CD4-positive, alpha-beta T cell treated with Interleukin-4 for 4 hours (primary cell): ENCODE results near the gene TARBP1.
"Not testable (repeated sequence)": the region's sequence is repeated elsewhere in the genome, so short reads cannot be mapped to it uniquely, and the experiment has no call there.

Experiments used
- DNase-seq: peaks from one replicate; pipeline ENCODE4 v3.0.0-alpha.2; 2020

The TARBP1 gene

GRCh38 chr1:234504251-234504650, 25.3 kb upstream of the TARBP1 start:
- not testable (repeated sequence) for DNase-seq

- no peak for DNase-seq
Measured at GRCh38 chr1:234503193-234504050, 24.4 kb upstream of the TARBP1 start.

GRCh38 chr1:234502785-234503184, 23.8 kb upstream of the TARBP1 start:
- DNase-seq, result no peak

GRCh38 chr1:234500269-234500668, 21.3 kb upstream of the TARBP1 start:
- DNase-seq, result no peak

GRCh38 chr1:234499943-234500245, 20.9 kb upstream of the TARBP1 start:
- DNase-seq, result no peak

- peak; percentile 72 for DNase-seq
Measured at GRCh38 chr1:234499119-234499942, 20.4 kb upstream of the TARBP1 start.

GRCh38 chr1:234498448-234499118, 19.6 kb upstream of the TARBP1 start:
- DNase-seq, result no peak

GRCh38 chr1:234497589-234497988, 18.6 kb upstream of the TARBP1 start:
- DNase-seq, result no peak

GRCh38 chr1:234495231-234495990, 16.4 kb upstream of the TARBP1 start:
- DNase-seq, result no peak

GRCh38 chr1:234494049-234494448, 15.1 kb upstream of the TARBP1 start:
- no peak for DNase-seq

- DNase-seq, result no peak
Measured at GRCh38 chr1:234490793-234491479, 12.0 kb upstream of the TARBP1 start.

GRCh38 chr1:234489698-234490077, 10.7 kb upstream of the TARBP1 start:
- DNase-seq, result no peak

- DNase-seq, result no peak
Measured at GRCh38 chr1:234489007-234489697, 10.2 kb upstream of the TARBP1 start.

- no peak for DNase-seq
Measured at GRCh38 chr1:234488054-234489006, 9.4 kb upstream of the TARBP1 start.

GRCh38 chr1:234486858-234487840, 8.2 kb upstream of the TARBP1 start:
- no peak for DNase-seq

GRCh38 chr1:234484991-234485739, 6.2 kb upstream of the TARBP1 start:
- no peak for DNase-seq

- DNase-seq, result no peak
Measured at GRCh38 chr1:234484218-234484617, 5.2 kb upstream of the TARBP1 start.

- DNase-seq, result no peak
Measured at GRCh38 chr1:234481771-234482170, 2.8 kb upstream of the TARBP1 start.
